GM12872 (cell line): ENCODE measurements around the gene DEPDC5.

Experiments
- TF ChIP-seq, protein P1 (sequence below): IDR thresholded peaks from 3 replicates; pipeline ENCODE4 v1.5.1; 2011; ENCODE audit warnings: low read depth, mild to moderate bottlenecking, low read length, moderate library complexity; ENCODE audit not compliant: insufficient read depth

Gene DEPDC5

DNA sequence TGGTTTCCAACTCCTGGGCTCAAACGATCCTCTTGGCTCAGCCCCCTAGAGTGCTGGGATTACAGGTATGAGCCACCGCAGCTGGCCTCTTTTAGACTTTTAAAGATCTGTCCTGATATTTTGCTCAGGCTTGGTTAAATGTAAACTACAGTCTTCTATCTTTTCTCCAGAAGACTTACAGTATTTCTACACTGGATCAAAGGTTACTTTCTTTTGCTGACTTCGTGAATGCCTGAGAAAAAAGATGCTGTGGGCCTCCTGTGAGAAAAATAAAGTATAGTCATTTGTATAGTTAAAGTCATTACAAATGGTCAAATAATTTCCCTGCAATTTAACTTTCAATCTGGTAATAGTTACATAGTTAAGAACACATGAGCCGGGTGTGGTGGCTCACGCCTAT, 19.6 kb downstream of the DEPDC5 start:
- TF ChIP-seq, protein P1, sequence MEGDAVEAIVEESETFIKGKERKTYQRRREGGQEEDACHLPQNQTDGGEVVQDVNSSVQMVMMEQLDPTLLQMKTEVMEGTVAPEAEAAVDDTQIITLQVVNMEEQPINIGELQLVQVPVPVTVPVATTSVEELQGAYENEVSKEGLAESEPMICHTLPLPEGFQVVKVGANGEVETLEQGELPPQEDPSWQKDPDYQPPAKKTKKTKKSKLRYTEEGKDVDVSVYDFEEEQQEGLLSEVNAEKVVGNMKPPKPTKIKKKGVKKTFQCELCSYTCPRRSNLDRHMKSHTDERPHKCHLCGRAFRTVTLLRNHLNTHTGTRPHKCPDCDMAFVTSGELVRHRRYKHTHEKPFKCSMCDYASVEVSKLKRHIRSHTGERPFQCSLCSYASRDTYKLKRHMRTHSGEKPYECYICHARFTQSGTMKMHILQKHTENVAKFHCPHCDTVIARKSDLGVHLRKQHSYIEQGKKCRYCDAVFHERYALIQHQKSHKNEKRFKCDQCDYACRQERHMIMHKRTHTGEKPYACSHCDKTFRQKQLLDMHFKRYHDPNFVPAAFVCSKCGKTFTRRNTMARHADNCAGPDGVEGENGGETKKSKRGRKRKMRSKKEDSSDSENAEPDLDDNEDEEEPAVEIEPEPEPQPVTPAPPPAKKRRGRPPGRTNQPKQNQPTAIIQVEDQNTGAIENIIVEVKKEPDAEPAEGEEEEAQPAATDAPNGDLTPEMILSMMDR: no peak

DNA sequence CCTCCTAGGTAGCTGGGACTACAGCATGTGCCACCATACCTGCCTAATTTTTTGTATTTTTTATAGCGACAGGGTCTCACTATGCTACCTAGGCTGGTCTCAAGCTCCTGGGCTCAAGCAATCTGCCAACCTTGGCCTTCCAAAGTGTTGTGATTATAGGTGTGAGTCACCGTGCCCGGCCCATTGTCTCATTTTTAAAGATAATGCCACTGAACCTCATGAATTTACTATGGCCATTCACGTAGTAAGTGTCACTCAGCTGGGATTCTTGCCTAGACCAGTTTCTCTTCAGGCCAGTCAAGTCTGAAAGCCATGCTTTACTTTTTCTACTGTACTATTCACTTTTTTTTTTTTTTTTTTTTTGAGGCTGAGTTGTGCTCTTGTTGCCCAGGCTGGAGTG, 22.4 kb downstream of the DEPDC5 start:
- TF ChIP-seq, protein P1: no peak

DNA sequence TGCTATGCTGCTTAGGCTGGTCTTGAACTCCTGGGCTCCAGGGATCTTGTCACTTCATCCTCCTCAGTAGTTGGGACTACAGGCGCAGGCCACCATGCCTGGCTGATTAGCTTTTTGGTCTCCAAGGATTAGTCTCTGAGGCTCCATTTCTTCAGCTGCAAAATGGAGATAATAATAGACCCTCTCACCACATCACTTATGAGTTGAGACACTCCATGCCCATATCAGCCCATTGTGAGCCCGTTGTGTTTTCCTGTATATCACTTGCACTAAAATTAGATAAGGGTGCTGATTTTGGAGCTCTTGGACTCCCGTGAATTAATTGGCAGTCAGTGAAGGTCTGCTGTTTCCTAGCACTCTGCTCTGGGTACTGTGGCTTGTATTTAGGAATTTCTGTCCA, 36.0 kb downstream of the DEPDC5 start:
- TF ChIP-seq, protein P1: no peak

DNA sequence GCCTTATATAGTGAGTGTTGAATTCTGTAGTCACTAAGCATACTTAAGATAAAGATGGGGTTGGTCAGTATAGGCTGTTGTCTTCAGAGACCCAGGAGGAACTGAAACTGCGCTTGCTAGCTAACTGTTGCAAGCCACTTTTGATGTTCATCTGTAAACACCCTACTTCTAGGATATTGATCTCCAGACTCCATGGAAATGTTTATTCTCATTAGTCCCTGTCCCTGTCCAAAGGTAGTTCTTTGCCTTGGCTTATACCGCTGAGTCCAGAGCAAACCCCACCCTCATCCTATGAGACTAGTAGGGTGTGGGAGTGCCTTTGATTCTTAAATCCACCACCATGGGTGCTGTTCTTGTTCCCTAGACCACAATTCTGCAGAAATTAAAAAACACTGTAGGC, 36.4 kb downstream of the DEPDC5 start:
- TF ChIP-seq, protein P1: no peak

DNA sequence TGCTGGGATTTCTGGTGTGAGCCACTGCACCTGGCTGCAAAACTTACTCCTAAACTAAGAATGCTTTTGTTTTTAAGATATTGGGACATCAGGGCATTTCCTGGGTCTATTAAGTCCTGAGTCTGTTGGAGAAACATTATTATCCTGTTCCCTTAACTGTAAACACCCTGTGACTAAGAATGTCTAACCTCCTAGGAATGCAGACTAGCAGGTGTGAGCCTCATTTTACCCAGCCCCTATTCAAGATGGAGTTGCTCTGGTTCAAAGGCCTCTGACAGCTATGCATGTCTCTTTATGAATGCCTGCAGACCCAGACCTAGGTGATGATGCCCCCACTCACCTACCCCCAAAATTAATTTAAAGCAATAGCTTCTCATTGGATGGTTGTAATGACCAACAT, 46.2 kb downstream of the DEPDC5 start:
- TF ChIP-seq, protein P1: no peak

DNA sequence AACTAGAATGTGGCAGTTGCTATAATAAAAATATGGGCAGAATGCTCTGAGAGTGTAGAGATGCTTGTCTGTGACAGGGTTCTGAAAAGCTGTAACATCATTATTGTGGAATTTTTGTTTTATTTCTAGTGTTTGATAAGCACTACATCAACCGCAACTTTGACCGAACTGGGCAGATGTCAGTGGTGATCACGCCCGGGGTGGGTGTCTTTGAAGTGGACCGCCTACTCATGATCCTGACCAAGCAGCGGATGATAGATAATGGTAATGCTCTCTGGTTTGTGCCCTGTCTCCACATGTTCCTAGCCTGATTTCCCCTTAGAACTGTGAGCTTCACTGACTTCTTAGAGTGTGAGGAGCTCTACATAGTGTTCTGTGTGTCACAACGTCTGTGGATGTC, 48.8 kb downstream of the DEPDC5 start:
- TF ChIP-seq, protein P1: no peak

DNA sequence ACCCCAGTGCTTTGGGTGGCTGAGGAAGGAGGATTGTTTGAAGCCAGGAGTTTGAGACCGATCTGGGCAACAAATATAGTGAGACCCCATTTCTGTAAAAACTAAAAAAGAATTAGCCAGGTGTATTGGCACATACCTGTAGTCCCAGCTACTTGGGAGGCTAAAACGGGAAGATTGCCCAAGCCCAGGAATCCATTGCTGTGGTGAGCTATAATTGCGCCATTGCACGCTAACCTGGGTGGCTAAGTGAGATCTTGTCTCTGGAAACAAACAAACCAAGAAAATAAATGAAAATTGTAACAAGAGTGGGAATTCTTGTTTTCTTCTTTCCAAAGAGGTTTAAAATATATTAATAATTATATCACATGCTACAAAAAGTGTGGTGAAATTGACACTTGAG, 52.9 kb downstream of the DEPDC5 start:
- TF ChIP-seq, protein P1: no peak

DNA sequence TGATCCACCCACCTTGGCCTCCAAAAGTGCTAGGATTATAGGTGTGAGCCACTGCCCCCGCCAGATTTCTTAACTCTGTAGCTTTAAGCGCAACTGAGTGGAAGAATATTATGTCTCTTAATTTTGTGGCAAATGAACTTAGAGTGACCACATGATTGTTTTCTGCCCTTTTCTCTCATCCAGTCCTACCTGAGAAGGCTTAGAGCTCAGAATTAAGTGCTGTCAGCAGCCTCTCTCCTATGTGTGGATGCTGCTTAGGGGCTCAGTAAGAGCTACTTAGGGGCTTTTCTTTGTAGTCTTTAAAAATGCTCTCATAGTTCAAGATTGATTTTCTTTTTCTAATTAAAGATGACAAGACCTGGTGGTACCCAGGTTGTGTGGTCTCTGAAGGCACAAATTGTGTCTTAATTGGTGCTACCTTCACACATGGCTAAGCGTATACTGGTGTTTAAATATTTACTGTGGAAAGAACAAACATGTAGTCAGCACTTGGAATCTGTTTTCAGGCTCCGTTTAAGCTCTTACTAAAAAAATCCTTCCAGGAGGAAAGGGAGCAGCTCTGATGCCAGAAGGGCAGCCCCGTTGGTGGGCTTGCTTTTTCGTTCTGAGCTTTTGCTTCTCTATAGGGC, 59.3 kb downstream of the DEPDC5 start:
- TF ChIP-seq, protein P1: no peak
